Prostate gland (tissue), 2 donors: ENCODE measurements around the gene KRT6C.

ENCODE experiments used
- CTCF ChIP-seq, 4 experiments: fragments of 200-600 bp in 2 of 4; fragments of 450-650 bp in 2 of 4; sonication (generic) in 2 of 4; IDR thresholded peaks; 1 replicate in 3 of 4; 2 replicates in 1 of 4; pipeline ENCODE4 v1.5.1; 2016 to 2019; ENCODE audit warnings: antibody characterized with exemption in 4 of 4, mild to moderate bottlenecking in 2 of 4, moderate library complexity in 2 of 4
- POLR2A ChIP-seq: fragments of 450-650 bp; IDR thresholded peaks from one replicate; pipeline ENCODE4 v1.6.1; 2016; ENCODE audit warnings: antibody characterized with exemption, mild to moderate bottlenecking
- POLR2AphosphoS5 ChIP-seq: sonication (generic); formaldehyde crosslinking; IDR thresholded peaks from one replicate; pipeline ENCODE4 v1.6.1; 2017; ENCODE audit warnings: antibody characterized with exemption

DNA sequence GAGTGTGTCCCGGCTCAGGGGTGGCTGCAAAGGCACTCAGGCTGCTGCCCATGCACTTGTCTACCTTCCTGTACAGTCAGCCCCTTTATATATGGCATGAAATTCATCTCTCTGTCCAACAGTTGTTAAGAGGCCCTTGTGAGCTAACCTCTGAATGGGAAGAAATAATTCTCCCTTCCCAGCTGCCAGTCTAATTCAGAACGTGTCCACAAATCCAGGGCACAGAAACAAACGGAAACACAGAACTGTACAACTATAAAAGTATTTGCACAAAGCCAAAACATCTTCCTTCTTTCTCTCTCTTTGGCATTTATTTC is 45.7 kb upstream of the KRT6C start:
- TF ChIP-seq CTCF (IDR thresholded peaks at IDR 0.05) (no peak), POLR2AphosphoS5 (no peak), POLR2A (no peak)
